Stimulated activated CD4-positive, alpha-beta T cell treated with anti-CD3 and anti-CD28 coated beads, Interleukin-12 subunit alpha, Interleukin-12 subunit beta, amount 100 ng/mL, for 4 hours (primary cell): ENCODE data around the gene PPP1R14C.
A peak's percentile ranks its signal among the peaks of the same experiment; 100 is the strongest.
"Not testable (repeated sequence)": the region's sequence is repeated elsewhere in the genome, so short reads cannot be mapped to it uniquely, and the experiment has no call there.

ENCODE experiments used
- DNase-seq: peaks from one replicate; pipeline ENCODE4 v3.0.0-alpha.2; 2020

Gene PPP1R14C, protein sequence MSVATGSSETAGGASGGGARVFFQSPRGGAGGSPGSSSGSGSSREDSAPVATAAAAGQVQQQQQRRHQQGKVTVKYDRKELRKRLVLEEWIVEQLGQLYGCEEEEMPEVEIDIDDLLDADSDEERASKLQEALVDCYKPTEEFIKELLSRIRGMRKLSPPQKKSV

DNA sequence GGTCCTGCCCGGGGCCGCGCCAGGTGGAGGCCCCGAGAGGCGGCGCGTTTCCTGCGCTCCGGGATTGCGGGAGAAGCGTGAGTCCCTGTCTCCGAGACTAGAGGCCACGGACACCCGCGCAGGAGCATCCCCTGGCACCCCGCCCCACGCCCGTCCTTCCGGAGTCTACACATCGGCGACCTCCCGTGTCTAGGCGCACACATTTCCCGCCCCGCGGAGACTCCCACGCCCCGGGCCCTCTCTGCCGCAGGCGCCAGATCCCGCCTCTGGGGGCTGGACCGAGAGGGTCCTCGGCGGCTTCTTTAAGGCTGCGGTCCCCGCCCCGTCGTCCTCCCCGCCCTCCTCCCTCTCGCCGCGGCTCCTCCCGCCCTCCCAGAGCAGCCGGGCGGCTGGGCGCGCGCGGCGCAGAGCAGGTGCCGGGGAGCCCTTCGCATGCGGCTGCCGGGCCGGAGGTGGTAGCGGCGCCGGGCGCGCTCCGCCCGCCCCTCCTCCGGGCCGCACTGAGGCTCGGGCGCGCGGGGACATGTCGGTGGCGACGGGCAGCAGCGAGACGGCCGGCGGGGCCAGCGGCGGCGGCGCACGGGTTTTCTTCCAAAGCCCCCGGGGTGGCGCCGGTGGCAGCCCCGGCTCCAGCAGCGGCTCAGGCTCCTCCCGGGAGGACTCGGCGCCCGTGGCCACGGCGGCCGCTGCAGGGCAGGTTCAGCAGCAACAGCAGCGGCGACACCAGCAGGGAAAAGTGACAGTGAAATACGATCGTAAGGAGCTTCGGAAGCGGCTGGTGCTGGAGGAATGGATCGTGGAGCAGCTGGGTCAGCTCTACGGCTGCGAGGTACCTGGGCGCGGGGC, at the start of gene PPP1R14C:
PPP1R14C (plus strand) TSS at position 375 of the 846 bp plus-strand sequence; CDS start at position 524, 149 bp downstream.
- DNase-seq = peak; percentile 4

DNA sequence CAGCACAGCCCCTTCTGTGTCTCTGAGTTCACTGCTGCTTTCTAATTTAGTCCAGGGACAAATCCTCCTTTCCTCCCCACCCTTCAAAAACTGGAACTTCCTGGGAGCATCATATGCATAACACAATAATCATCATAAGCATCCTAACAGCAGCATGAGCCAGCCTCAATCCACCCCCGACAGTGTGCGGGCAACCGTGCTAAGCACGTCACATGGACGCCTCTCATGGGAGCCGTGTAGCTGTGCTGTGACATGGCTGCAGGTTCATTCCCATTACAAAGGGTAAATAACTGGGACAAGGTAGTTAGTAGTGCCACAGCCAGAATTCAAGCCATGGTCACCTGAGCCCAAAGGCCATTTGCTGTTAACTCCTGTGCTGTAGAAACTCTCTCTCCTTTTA, 49.4 kb upstream of the PPP1R14C start:
- no peak for DNase-seq

DNA sequence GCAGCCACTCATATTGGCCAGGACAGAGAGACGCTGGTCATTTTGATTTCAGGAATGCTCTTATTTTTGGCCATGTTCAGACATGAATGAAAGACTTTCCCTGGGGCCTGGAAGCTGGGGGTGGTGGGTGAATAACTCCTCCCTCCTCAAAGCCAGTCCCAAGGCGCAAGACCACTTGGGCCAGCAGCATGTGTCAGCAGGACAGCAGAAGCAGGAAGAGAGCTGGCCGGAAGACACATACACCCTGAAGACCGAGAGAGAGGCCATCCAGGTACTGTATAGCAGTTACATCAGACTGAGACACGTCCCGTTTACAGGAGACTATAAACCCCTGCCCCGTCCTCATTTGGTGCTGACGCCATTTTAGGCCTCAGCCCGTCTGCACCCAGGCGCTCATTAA, 44.7 kb upstream of the PPP1R14C start:
- DNase-seq = no peak

DNA sequence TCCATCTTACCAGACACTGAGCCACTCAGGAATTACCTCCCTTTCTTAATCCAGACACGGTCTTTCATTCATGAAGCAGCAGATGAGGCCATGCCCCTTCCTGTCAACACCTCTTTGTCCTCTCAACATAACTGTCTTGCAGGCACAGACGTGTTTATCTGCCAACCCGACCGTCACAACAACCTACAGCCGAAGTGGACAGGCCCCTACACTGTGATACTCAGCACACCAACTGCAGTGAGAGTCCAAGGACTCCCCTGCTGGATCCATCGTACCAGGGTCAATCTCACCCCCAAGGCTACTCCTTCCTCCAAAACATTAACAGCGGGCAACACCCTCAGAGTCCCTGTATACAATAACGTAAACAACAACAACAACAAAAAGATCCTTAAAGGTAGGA, 43.3 kb upstream of the PPP1R14C start:
- DNase-seq = no peak

DNA sequence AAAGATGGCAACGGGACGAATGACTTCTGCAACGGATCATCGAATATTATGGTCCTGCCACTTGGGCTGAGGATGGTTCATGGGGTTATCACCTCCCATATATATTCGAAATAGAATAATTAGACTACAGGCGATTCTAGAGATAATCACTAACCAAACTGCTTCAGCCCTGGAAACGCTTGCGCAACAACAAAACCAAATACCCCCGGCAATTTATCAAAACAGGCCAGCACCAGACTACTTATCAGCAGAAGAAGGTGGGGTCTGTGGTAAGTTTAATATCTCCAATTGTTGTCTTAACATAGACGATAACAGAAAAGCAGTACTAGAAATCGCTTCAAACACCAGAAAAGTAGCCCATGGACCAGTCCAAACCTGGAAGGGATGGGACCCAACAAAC, 42.9 kb upstream of the PPP1R14C start:
- DNase-seq = no peak

DNA sequence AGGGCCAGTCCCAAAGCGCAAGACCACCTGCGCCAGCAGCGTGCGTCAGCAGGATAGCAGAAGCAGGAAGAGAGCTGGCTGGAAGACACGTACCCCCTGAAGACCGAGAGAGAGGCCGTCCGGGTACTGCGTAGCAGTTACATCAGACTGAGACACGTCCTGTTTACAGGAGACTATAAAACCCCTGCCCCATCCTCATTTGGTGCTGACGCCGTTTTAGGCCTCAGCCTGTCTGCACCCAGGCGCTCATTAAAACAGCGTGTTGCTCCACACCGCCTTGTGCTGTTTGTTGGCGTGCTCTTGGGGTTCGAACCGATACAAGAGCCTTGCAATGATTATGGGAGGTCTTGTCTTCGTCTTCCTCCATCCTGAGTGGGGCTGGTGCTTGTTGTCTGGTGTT, 42.1 kb upstream of the PPP1R14C start:
- no peak for DNase-seq

DNA sequence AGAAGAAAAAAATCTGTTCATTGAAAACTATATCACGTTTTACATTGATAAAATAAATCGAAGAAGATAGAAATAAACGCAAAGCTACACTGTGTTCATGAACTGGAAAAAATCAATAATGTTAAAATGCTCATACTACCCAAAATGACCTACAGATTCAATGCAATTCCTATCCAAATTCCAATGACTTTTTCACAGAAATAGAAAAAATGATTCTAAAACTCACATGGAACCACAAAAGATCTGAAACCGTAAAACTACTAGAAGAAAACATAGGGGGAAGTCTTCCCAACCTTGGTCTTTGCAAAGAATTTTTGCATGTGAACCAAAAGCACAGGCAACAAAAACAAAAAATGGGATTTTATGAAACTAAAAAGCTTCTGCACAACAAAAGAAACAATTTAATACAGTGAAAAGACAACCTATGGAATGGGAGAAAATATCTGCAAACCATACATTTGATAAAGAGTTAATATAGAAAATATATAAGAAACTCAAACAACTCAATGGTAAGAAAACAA, 40.0 kb upstream of the PPP1R14C start:
- DNase-seq = no peak

DNA sequence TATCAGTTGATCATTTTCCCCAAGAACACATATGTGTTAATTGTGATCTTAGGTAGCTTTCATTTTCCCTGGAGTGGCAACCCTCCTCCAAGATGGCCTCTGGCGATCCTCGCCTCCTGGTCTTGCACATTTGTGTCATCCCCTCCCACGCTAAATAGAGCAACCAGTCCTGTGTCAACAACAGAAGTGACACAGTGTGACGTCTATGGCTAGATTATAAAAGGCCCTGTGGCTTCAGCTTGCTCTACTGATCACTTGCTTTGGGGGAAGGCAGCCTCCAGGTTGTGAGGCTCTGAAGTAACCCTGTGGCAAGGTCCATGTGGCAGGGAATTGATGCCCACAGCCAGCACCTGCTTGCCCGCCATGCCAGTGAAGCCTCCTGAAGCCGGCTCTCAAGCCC, 30.6 kb upstream of the PPP1R14C start:
- no peak for DNase-seq

DNA sequence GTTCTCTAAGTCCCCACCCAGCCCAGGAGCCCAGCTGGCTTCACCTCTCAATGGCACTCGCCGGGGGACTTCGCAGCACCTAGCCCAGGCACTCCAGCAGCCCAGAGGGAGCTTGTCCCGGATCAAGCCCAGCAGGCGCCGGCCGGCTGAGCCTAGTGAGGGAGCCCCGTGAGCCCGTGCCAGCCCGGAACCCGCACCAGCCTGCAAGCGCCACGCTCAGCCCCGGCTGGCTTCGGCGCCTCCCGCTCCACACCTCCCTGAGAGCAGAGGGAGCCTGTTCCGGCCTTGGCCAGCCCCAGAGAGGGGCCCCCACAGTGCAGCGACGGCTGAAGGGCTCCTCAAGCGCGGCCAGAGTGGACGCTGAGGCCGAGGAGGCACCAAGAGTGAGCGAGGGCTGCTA, 27.1 kb upstream of the PPP1R14C start:
- no peak for DNase-seq

DNA sequence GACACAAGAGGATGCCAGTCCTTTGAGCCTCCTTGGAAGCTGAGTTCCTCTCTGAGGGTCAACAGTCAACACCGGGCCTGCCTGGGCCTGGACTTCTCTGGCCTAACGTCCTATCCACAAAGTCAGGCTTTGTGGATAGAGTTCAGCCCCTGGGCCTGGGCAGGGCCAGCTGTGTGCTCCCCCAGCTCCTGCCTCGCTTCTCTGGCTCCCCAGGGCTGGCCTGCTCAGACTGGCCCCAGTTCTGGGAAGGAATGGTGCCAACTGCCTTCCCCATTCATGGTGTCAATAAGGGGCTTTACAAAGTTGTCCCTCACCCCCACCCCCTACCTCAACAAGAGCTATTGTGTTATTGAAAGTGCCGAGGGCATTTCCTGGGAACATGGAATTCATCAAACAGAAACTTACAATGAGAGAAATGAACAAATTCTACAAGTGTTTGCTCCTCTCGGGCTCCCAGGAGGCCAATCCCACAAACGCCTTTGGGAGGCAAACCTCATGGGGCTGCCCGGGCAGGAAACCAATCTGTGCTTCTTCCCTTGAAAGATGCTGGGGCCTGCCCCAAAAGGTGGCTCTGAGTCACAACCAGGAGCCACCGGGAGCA, 26.5 kb upstream of the PPP1R14C start:
- DNase-seq = no peak

DNA sequence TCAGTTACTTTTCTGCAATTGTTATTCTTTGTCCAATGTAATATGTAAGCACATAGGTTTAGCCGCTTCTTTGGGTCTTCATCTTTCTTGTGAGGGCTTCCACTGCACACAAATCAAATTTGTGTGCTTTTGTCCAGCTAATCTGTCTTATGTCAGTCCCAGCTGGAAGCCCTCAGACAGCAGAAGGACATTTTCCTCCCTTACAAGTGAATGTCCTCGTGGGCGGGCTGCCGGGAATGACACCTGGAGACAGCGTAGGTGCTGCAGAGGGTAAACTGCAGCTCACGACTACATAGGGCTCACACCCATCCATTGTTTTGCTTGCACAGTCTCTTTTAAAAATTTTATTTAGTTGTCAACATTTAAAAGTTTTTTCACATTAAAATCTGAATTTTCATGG, 24.6 kb upstream of the PPP1R14C start:
- no peak for DNase-seq

DNA sequence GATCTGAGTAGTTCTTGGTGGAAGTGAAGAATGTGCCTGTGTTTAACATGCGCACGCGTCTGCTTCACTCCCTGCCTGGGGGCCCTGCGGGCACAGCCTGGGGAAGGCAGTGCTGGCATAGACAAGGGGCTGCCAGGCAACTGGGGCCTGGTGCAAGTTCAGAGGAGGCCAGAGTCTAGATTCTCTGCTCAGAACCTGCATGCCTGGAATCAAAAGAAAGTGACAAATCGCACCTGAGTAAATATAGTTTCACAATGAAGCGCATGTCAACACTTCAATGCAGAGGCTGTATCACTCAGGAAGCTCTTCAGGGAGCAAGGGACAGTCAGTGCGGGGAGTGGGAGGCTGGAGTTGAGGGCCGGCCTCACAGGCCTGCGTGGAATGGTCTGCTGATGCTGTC, 24.2 kb upstream of the PPP1R14C start:
- no peak for DNase-seq

DNA sequence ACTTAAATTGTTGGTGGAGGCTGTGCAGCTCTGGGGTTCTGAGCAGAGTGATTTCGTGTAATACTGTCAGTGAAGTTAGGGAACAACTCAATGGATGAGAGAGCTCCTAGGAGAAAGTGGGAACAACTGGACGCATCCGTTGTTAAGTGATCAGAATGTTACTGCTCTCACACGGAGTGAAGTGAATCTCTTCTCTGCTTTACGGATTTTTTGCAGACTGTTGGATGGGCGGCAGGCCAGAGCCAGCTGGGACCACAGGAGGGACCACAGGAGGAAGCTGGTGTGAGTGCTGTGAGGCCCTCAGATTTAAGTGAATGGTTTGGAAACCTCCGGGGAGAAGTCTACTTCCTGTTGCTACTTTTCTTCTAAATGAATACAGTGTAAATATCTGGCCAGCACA, 23.7 kb upstream of the PPP1R14C start:
- DNase-seq = no peak

DNA sequence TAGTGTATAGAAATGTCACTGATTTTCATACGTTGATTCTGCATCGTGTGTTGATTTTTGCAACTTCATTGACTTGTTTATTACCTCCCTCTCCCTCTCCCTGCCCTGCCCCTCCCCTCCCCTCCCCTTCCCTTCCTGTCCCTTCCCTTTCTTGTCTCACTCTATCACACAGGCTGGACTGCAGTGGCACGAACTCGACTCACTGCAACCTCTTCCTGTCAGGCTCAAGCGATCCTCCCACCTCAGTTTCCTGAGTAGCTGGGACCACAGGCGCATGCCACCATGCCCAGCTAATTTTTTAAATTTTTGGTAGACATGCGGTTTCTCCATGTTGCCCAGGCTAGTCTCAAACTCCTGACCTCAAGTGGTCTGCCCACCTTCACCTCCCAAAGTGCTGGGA, 19.2 kb upstream of the PPP1R14C start:
- no peak for DNase-seq

DNA sequence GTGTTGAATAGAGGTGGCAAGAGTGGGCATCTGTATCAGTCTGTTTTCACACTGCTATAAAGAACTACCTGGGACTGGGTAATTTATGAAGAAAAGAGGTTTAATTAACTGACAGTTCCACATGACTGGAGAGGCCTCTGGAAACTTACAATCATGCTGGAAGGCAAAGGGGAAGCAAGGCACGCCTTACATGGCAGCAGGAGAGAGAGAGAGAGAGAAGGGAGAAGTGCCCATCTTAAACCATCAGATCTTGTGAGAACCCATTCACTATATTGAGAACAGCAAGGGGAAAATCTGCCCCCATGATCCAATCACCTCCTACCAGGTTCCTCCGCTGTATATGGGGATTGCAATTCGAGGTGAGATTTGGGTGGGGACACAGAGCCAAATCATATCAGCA, 18.6 kb upstream of the PPP1R14C start:
- DNase-seq = no peak

DNA sequence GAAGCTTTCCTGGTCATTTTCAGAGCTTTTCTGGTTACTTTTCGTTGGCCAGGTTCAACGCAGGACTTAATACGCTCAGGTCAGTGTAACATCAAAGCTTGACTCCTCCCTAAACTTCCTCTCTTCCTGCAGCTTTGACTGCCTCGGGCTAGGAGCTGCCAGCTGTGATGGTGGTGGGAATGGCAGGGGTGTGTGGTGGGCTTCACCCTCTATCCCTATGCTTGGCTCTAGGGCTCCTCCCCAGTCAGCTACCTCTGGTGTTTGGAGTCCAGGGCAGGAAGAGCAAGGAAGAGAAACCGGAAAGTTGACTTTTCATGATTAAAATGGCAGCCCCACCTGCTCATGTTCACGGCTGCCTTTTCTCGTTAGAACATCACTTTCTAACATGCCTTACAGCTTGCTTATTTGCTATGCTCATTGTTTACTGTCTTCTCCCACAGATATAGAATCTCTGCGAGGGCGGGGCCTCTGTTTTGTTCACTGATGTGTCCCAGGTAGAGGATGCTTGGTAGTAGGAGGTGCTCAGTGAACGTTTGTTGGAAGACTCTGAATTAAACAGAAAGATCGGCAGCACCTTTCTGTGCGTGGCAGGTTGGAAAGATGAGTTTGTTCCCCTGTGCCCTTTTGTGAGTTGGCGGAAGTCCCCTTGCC, 16.1 kb upstream of the PPP1R14C start:
- DNase-seq = no peak

DNA sequence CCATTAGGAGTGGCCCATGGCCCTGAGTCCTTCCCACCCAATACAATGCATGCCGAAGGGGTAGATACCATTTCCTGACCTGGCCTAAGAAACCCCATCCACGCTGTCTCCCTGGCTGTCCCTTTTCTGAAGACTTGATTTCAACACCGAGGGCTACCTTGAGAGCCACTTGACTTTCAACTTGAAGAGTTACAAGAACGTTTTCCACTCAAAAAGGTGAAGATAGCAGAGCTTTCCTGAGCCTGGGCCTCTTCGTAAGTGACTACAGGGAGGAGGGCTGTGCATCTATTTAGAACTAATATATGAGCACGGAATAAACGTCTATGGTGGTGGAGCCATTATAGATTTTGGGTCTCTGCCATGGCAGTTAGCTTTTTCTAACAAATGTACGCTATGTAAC, 14.4 kb upstream of the PPP1R14C start:
- no peak for DNase-seq

DNA sequence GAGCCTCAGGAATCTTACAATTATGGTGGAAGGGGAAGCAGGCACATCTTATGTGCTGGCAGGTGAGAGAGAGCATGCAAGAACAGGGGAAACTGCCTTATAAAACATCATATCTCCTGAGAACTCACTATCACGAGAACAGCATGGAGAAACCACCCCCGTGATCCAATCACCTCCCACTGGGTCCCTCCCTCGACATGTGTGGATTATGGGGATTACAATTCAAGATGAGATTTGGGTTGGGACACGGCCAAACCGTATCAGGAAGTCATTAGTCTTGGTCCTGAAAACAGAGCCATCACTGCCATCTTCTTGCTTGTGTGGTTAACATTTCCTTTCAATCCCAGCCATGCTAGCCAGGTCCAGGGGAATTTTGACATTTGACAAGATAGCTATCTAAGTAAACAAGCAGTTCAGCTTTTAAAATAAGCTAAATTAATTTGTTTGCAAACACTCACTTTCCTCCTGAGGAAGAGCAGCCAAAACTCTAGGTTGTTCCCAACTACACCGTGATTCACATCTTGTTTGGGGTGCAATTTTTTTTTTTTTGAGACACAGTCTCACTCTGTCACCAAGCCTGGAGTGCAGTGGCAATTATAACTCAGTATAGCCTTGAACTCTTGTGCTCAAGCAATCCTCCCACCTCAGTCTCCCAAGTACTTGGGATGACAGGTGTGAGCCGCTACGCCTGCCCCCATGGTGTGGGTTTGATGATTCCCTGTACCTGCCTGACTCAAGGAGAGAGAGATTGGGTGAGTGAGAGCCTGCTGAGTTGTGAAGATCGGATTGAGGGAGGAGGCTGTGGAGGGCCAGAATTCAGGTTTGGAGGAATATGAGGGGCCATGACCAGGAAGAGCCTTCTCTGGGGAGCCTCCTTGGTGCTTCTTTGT, 13.0 kb upstream of the PPP1R14C start:
- no peak for DNase-seq

DNA sequence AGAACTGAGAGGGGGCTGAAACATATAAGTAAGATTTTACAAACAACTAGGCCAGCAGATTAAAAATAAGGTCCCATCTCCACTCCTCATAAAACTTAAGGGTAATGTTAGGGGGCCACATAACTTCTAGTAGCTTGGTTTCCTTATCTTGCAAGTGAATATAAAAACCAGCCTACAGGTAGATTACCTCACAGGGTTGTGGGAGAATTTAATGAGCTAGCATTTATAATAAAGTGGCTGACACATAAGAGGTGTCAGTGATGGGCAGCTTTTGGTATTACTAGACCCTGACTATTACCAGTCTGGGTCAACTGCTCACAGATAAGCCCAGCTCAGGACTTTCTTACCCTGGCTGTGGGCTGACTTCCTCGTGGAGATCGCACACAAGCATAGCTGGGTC, 9.2 kb upstream of the PPP1R14C start:
- DNase-seq = no peak

DNA sequence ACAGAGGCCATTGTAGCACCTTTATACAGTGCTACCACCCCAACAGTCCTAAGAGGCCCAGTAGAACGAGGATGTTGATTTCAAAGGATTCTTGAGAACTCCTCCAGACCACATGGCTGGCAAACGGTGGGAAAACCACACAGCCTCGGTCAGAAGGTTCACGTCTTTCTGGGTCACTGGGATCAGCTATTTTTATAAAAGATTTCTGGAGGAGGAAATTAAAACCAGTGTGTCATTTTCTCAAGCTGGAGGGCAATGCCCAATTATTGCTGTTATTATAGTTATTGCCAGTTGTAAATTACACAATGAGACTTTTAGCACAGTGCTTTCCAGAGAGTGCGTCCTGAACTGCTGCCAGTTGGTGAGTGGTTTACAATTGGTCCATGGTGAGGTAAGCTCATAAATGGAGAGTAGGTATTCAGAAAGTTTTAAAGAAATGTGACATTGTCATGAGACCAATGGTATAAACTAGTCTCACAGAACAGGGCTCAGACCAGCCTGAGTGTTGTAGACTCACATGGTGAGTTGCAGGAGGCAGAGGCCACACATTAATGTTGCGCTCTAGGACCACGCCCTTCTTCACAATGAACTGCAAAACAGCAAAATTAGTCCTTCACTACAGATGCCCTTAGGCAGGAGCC, 8.4 kb upstream of the PPP1R14C start:
- no peak for DNase-seq

DNA sequence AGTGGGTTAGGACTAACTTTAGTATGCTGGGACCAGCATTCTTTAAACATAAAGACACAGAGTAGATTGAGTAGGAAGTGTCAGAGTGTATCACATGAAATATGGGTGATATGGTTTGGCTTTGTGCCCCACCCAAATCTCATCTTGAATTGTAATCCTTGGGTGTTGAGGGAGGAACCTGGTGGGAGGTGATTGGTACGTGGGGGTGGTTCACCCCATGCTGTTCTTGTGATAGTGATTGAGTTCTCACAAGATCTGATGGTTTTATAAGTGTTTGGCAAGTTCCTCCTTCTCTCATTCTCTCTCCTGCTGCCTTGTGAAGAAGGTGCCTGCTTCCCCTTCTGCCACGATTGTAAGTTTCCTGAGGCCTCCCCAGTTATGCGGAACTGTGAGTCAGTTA, 5.1 kb upstream of the PPP1R14C start:
- not testable (repeated sequence) for DNase-seq

DNA sequence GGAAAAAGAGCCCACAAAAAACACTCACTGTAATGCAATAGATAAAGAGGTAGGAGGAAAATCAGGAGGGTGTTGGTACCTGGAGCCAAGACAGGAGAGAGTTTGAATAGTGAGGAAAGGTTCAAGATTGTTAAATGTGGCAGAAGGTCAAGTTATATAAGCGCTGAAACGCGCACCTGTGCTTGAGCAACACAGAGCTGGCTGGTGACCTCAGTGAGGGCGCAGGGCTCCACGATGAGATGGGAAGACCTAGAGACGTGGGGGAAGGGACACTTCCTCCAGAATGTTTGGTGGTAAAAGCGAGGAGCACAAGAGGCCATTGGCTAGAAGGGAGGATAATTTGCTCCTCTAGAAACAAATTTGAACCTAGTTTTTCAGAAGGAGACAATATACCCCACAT, 4.2 kb upstream of the PPP1R14C start:
- DNase-seq = no peak
